Measurements from ENCODE around the gene SGMS2. TPM values are rescaled to one million over a fixed set of nuclear protein-coding genes. Genes with fewer than 3 reads are reported as not detected.

The SGMS2 gene
- total RNA-seq, 1 donor from 2014 or later, result 67.8 TPM

GRCh38 chr4:107945809-107946208, 121.1 kb downstream of the SGMS2 start:
- TF ChIP-seq, protein P1, sequence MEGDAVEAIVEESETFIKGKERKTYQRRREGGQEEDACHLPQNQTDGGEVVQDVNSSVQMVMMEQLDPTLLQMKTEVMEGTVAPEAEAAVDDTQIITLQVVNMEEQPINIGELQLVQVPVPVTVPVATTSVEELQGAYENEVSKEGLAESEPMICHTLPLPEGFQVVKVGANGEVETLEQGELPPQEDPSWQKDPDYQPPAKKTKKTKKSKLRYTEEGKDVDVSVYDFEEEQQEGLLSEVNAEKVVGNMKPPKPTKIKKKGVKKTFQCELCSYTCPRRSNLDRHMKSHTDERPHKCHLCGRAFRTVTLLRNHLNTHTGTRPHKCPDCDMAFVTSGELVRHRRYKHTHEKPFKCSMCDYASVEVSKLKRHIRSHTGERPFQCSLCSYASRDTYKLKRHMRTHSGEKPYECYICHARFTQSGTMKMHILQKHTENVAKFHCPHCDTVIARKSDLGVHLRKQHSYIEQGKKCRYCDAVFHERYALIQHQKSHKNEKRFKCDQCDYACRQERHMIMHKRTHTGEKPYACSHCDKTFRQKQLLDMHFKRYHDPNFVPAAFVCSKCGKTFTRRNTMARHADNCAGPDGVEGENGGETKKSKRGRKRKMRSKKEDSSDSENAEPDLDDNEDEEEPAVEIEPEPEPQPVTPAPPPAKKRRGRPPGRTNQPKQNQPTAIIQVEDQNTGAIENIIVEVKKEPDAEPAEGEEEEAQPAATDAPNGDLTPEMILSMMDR (IDR thresholded peaks at IDR 0.05), result no peak
- Histone ChIP-seq H3K27ac (no peak overlapping the region), H3K4me3 (no peak overlapping the region), H3K36me3 (peaks cover 27% of the 10 kb centered on the region), H3K4me1 (no peaks in the 10 kb centered on the region), H3K27me3 (no peaks in the 10 kb centered on the region), H3K9me3 (no peaks in the 10 kb centered on the region)
- intact Hi-C loops (cut with DNase I), result no loop called here
- DNase-seq (no peak), ATAC-seq (no peak)

- no peak overlapping the region for H3K4me3 ChIP-seq
- H3K9me3 ChIP-seq, result no peaks in the 10 kb centered on the region
- H3K36me3 ChIP-seq, result peaks cover 23% of the 10 kb centered on the region
- no peak overlapping the region for H3K27ac ChIP-seq
- no peaks in the 10 kb centered on the region for H3K27me3 ChIP-seq
- ATAC-seq (no peak), DNase-seq (no peak)
- H3K4me1 ChIP-seq, result no peaks in the 10 kb centered on the region
- TF ChIP-seq, protein P1 (IDR thresholded peaks at IDR 0.05), result no peak
- intact Hi-C loops (cut with DNase I), result no loop called here
Measured at GRCh38 chr4:107950746-107951540, 126.2 kb downstream of the SGMS2 start.

GRCh38 chr4:107951551-107951950, 126.8 kb downstream of the SGMS2 start:
- DNase-seq (no peak), ATAC-seq (no peak)
- peaks cover 23% of the 10 kb centered on the region for H3K36me3 ChIP-seq
- no peaks in the 10 kb centered on the region for H3K4me1 ChIP-seq
- H3K4me3 ChIP-seq, result no peak overlapping the region
- intact Hi-C loops (cut with DNase I), result no loop called here
- H3K9me3 ChIP-seq, result no peaks in the 10 kb centered on the region
- H3K27ac ChIP-seq, result no peak overlapping the region
- no peaks in the 10 kb centered on the region for H3K27me3 ChIP-seq
- TF ChIP-seq, protein P1 (IDR thresholded peaks at IDR 0.05), result no peak

GRCh38 chr4:107956011-107956410, 131.3 kb downstream of the SGMS2 start:
- ATAC-seq, result no peak
- Histone ChIP-seq H3K4me3 (no peak overlapping the region), H3K27me3 (no peaks in the 10 kb centered on the region), H3K36me3 (no peaks in the 10 kb centered on the region), H3K4me1 (no peaks in the 10 kb centered on the region), H3K9me3 (no peaks in the 10 kb centered on the region), H3K27ac (no peak overlapping the region)
- TF ChIP-seq, protein P1 (IDR thresholded peaks at IDR 0.05), result no peak
- DNase-seq, result no peak
- intact Hi-C loops (cut with DNase I), result no loop called here

Other genes with a start within 250 kb of the SGMS2 start
- gene PAPSS1, start 104.7 kb upstream of the SGMS2 start, total RNA-seq, result 70.8 TPM
- gene CYP2U1, start 106.6 kb downstream of the SGMS2 start, total RNA-seq, result 9.0 TPM
- 37.9 TPM for gene HADH, start 165.0 kb downstream of the SGMS2 start, total RNA-seq

Measured in upper lobe of right lung (tissue), 1 donor.